ENCODE data around the gene RAB27A. TPM values are rescaled to one million over a fixed set of nuclear protein-coding genes. Genes with fewer than 3 reads are reported as not detected.
"Not testable (repeated sequence)": the region's sequence is repeated elsewhere in the genome, so short reads cannot be mapped to it uniquely, and the experiment has no call there.

Gene RAB27A
- total RNA-seq, 1 donor from 2014 or later: 5.8 TPM

GRCh38 chr15:55253580-55253979 is 36.0 kb downstream of the RAB27A start:
- intact Hi-C loops (cut with micrococcal nuclease): no loop called here
- no peak for TF ChIP-seq CTCF (IDR thresholded peaks at IDR 0.05; ENCODE audit: borderline replicate concordance)
- no peak overlapping the region for H3K27ac ChIP-seq (replicated peaks)
- H3K4me3 ChIP-seq: no peak overlapping the region
- DNase-seq: no peak
- H3K36me3 ChIP-seq: peaks cover 5% of the 10 kb centered on the region
- H3K4me1 ChIP-seq: peaks cover 3% of the 10 kb centered on the region
- no peaks in the 10 kb centered on the region for H3K9me3 ChIP-seq (replicated peaks)
- no peaks in the 10 kb centered on the region for H3K27me3 ChIP-seq (ENCODE audit: low read depth)

GRCh38 chr15:55252201-55252600 is 37.4 kb downstream of the RAB27A start:
- intact Hi-C loops (cut with micrococcal nuclease); H3K9me3 ChIP-seq (replicated peaks): not testable (repeated sequence)

GRCh38 chr15:55250941-55251340 is 38.7 kb downstream of the RAB27A start:
- no peak for TF ChIP-seq CTCF (IDR thresholded peaks at IDR 0.05; ENCODE audit: borderline replicate concordance)
- H3K4me3 ChIP-seq: no peak overlapping the region
- H3K9me3 ChIP-seq (replicated peaks): no peaks in the 10 kb centered on the region
- peaks cover 5% of the 10 kb centered on the region for H3K36me3 ChIP-seq
- H3K4me1 ChIP-seq: peaks cover 3% of the 10 kb centered on the region
- peak overlapping the region; percentile 14 for H3K27ac ChIP-seq (replicated peaks)
- H3K27me3 ChIP-seq (ENCODE audit: low read depth): no peaks in the 10 kb centered on the region
- no peak for DNase-seq
- intact Hi-C loops (cut with micrococcal nuclease): no loop called here

More at GRCh38 chr15:55252201-55252600, 37.4 kb downstream of the RAB27A start:
- not testable (repeated sequence) for DNase-seq; H3K27me3 ChIP-seq (ENCODE audit: low read depth); H3K4me1 ChIP-seq; H3K27ac ChIP-seq (replicated peaks); H3K36me3 ChIP-seq; H3K4me3 ChIP-seq

- intact Hi-C loops (cut with micrococcal nuclease): no loop called here
- Histone ChIP-seq H3K36me3 (peaks cover 5% of the 10 kb centered on the region), H3K9me3 (replicated peaks) (no peaks in the 10 kb centered on the region), H3K4me3 (no peak overlapping the region), H3K4me1 (peaks cover 2% of the 10 kb centered on the region), H3K27ac (replicated peaks) (peak overlapping the region; percentile 14), H3K27me3 (ENCODE audit: low read depth) (no peaks in the 10 kb centered on the region)
- DNase-seq: no peak
- TF ChIP-seq CTCF (IDR thresholded peaks at IDR 0.05; ENCODE audit: borderline replicate concordance): no peak
Observed at GRCh38 chr15:55250392-55250791, 39.2 kb downstream of the RAB27A start.

- H3K4me1 ChIP-seq; H3K27ac ChIP-seq (replicated peaks); H3K36me3 ChIP-seq: not testable (repeated sequence)
Observed at GRCh38 chr15:55249885-55250284, 39.7 kb downstream of the RAB27A start.

GRCh38 chr15:55248895-55249294 is 40.7 kb downstream of the RAB27A start:
- Histone ChIP-seq H3K36me3 (peaks cover 5% of the 10 kb centered on the region), H3K4me1 (no peaks in the 10 kb centered on the region), H3K27me3 (ENCODE audit: low read depth) (no peaks in the 10 kb centered on the region), H3K9me3 (replicated peaks) (no peaks in the 10 kb centered on the region), H3K27ac (replicated peaks) (no peak overlapping the region), H3K4me3 (no peak overlapping the region)
- DNase-seq: no peak
- intact Hi-C loops (cut with micrococcal nuclease): no loop called here
- TF ChIP-seq CTCF (IDR thresholded peaks at IDR 0.05; ENCODE audit: borderline replicate concordance): no peak

More at GRCh38 chr15:55249885-55250284, 39.7 kb downstream of the RAB27A start:
- H3K9me3 ChIP-seq (replicated peaks); H3K4me3 ChIP-seq; DNase-seq; intact Hi-C loops (cut with micrococcal nuclease); H3K27me3 ChIP-seq (ENCODE audit: low read depth): not testable (repeated sequence)

All from left ventricle myocardium inferior (tissue), 1 donor.